ENCODE results near the gene CLDN19.
"Not testable (repeated sequence)": the region's sequence is repeated elsewhere in the genome, so short reads cannot be mapped to it uniquely, and the experiment has no call there.

Gene CLDN19

GRCh38 chr1:42737257-42737656 is 2.8 kb downstream of the CLDN19 start:
- DNase-seq, result no peak

GRCh38 chr1:42736571-42737200 is 3.4 kb downstream of the CLDN19 start:
- no peak for DNase-seq

- DNase-seq, result no peak
Observed at GRCh38 chr1:42736152-42736551, 3.9 kb downstream of the CLDN19 start.

- DNase-seq, result no peak
Observed at GRCh38 chr1:42735477-42736105, 4.4 kb downstream of the CLDN19 start.

GRCh38 chr1:42735056-42735455 is 5.0 kb downstream of the CLDN19 start:
- DNase-seq, result no peak

GRCh38 chr1:42734201-42735035 is 5.6 kb downstream of the CLDN19 start:
- DNase-seq, result no peak

GRCh38 chr1:42733415-42734200 is 6.4 kb downstream of the CLDN19 start:
- no peak for DNase-seq

GRCh38 chr1:42732126-42732680 is 7.8 kb downstream of the CLDN19 start:
- no peak for DNase-seq

- DNase-seq, result no peak
Observed at GRCh38 chr1:42731585-42731984, 8.5 kb downstream of the CLDN19 start.

GRCh38 chr1:42730988-42731387 is 9.0 kb downstream of the CLDN19 start:
- DNase-seq, result no peak

GRCh38 chr1:42730002-42730401 is 10.0 kb downstream of the CLDN19 start:
- no peak for DNase-seq

- not testable (repeated sequence) for DNase-seq
Observed at GRCh38 chr1:42725820-42726219, 14.2 kb downstream of the CLDN19 start.

GRCh38 chr1:42723511-42723910 is 16.5 kb downstream of the CLDN19 start:
- no peak for DNase-seq

GRCh38 chr1:42722403-42722802 is 17.6 kb downstream of the CLDN19 start:
- not testable (repeated sequence) for DNase-seq

GRCh38 chr1:42721926-42722325 is 18.1 kb downstream of the CLDN19 start:
- DNase-seq, result no peak

- DNase-seq, result no peak
Observed at GRCh38 chr1:42720868-42721267, 19.2 kb downstream of the CLDN19 start.

- not testable (repeated sequence) for DNase-seq
Observed at GRCh38 chr1:42714441-42714840, 25.6 kb downstream of the CLDN19 start.

- no peak for DNase-seq
Observed at GRCh38 chr1:42713293-42713692, 26.7 kb downstream of the CLDN19 start.

- DNase-seq, result not testable (repeated sequence)
Observed at GRCh38 chr1:42712808-42713207, 27.2 kb downstream of the CLDN19 start.

- DNase-seq, result no peak
Observed at GRCh38 chr1:42703888-42704464, 36.1 kb downstream of the CLDN19 start.

GRCh38 chr1:42700006-42700405 is 40.0 kb downstream of the CLDN19 start:
- DNase-seq, result no peak

GRCh38 chr1:42698081-42698813 is 41.8 kb downstream of the CLDN19 start:
- no peak for DNase-seq
